ENCODE results near the gene STAT4.

STAT4 gene

GRCh38 chr2:191066197-191066918, 84.4 kb downstream of the STAT4 start:
- no peak for TF ChIP-seq CTCF (IDR thresholded peaks at IDR 0.05)
- Histone ChIP-seq H3K27ac (peak overlapping the region; percentile 18), H3K79me2 (no peaks in the 10 kb centered on the region), H3K9ac (no peak overlapping the region), H3K27me3 (ENCODE audit: control insufficient read depth, insufficient read depth, low read length) (no peaks in the 10 kb centered on the region), H3K4me1 (peaks cover 7% of the 10 kb centered on the region), H3K36me3 (ENCODE audit: control insufficient read depth, insufficient read depth, low read length) (no peaks in the 10 kb centered on the region), H3K4me2 (ENCODE audit: low read length) (peak overlapping the region; percentile 22), H3K9me3 (ENCODE audit: control insufficient read depth, low read length) (no peaks in the 10 kb centered on the region), H2AFZ (peak overlapping the region; percentile 31), H3K4me3 (ENCODE audit: low read depth, low read length) (no peak overlapping the region)

GRCh38 chr2:191065785-191066184, 85.0 kb downstream of the STAT4 start:
- no peak overlapping the region for H3K9ac ChIP-seq
- TF ChIP-seq CTCF (IDR thresholded peaks at IDR 0.05): no peak
- no peaks in the 10 kb centered on the region for H3K27me3 ChIP-seq (ENCODE audit: control insufficient read depth, insufficient read depth, low read length)
- H2AFZ ChIP-seq: no peak overlapping the region
- no peaks in the 10 kb centered on the region for H3K79me2 ChIP-seq
- H3K4me3 ChIP-seq (ENCODE audit: low read depth, low read length): no peak overlapping the region
- peak overlapping the region; percentile 22 for H3K4me2 ChIP-seq (ENCODE audit: low read length)
- H3K9me3 ChIP-seq (ENCODE audit: control insufficient read depth, low read length): no peaks in the 10 kb centered on the region
- no peak overlapping the region for H3K27ac ChIP-seq
- peaks cover 7% of the 10 kb centered on the region for H3K4me1 ChIP-seq
- H3K36me3 ChIP-seq (ENCODE audit: control insufficient read depth, insufficient read depth, low read length): no peaks in the 10 kb centered on the region

- Histone ChIP-seq H3K27me3 (ENCODE audit: control insufficient read depth, insufficient read depth, low read length) (no peaks in the 10 kb centered on the region), H3K27ac (no peak overlapping the region), H3K36me3 (ENCODE audit: control insufficient read depth, insufficient read depth, low read length) (no peaks in the 10 kb centered on the region), H3K9me3 (ENCODE audit: control insufficient read depth, low read length) (no peaks in the 10 kb centered on the region), H2AFZ (no peak overlapping the region), H3K79me2 (no peaks in the 10 kb centered on the region), H3K4me3 (ENCODE audit: low read depth, low read length) (no peak overlapping the region), H3K4me2 (ENCODE audit: low read length) (no peak overlapping the region), H3K9ac (no peak overlapping the region), H3K4me1 (peaks cover 7% of the 10 kb centered on the region)
- TF ChIP-seq CTCF (IDR thresholded peaks at IDR 0.05): no peak
Measured at GRCh38 chr2:191064590-191064989, 86.2 kb downstream of the STAT4 start.

GRCh38 chr2:191063584-191063983, 87.2 kb downstream of the STAT4 start:
- no peak overlapping the region for H3K9ac ChIP-seq
- no peak overlapping the region for H3K4me2 ChIP-seq (ENCODE audit: low read length)
- no peaks in the 10 kb centered on the region for H3K9me3 ChIP-seq (ENCODE audit: control insufficient read depth, low read length)
- no peaks in the 10 kb centered on the region for H3K36me3 ChIP-seq (ENCODE audit: control insufficient read depth, insufficient read depth, low read length)
- H3K4me1 ChIP-seq: peaks cover 7% of the 10 kb centered on the region
- H3K4me3 ChIP-seq (ENCODE audit: low read depth, low read length): no peak overlapping the region
- H3K27me3 ChIP-seq (ENCODE audit: control insufficient read depth, insufficient read depth, low read length): no peaks in the 10 kb centered on the region
- no peaks in the 10 kb centered on the region for H3K79me2 ChIP-seq
- H2AFZ ChIP-seq: no peak overlapping the region
- no peak overlapping the region for H3K27ac ChIP-seq
- no peak for TF ChIP-seq CTCF (IDR thresholded peaks at IDR 0.05)

DNA sequence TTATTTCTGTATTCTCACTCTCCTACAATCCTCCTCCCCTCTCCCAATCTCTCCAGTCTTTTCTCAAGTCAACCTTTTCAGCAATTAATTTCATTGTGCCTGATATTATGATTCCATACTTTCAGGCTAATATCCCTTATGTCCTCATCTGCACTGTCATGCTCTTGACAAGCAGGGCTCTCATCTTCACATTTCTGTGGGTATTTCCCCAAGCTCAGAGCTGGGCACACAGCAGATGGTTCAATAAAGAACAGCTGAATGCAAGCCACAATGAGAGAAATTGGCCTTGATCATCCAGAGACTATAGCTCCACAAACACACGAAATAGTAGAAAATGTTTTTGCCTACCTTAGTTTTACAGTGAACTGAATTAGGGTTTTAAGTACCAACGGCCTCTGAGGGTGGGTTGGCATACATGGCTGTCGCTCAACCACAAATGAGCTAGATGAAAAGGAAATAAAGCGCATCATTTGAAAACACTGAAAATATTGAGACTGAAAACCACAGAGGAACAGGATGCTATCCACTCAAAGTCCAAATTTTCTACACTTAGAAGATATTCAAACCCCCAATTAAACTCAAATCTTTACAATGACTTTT, 89.3 kb downstream of the STAT4 start:
- Histone ChIP-seq H3K4me1 (peaks cover 4% of the 10 kb centered on the region), H3K4me2 (ENCODE audit: low read length) (no peak overlapping the region), H3K9ac (no peak overlapping the region), H3K4me3 (ENCODE audit: low read depth, low read length) (no peak overlapping the region), H3K27me3 (ENCODE audit: control insufficient read depth, insufficient read depth, low read length) (no peaks in the 10 kb centered on the region), H3K27ac (no peak overlapping the region), H3K79me2 (no peaks in the 10 kb centered on the region), H2AFZ (no peak overlapping the region), H3K36me3 (ENCODE audit: control insufficient read depth, insufficient read depth, low read length) (no peaks in the 10 kb centered on the region), H3K9me3 (ENCODE audit: control insufficient read depth, low read length) (no peaks in the 10 kb centered on the region)
- no peak for TF ChIP-seq CTCF (IDR thresholded peaks at IDR 0.05)

All from parathyroid adenoma (tissue), 2 donors.